ENCODE measurements around the gene CCDC158.

DNA sequence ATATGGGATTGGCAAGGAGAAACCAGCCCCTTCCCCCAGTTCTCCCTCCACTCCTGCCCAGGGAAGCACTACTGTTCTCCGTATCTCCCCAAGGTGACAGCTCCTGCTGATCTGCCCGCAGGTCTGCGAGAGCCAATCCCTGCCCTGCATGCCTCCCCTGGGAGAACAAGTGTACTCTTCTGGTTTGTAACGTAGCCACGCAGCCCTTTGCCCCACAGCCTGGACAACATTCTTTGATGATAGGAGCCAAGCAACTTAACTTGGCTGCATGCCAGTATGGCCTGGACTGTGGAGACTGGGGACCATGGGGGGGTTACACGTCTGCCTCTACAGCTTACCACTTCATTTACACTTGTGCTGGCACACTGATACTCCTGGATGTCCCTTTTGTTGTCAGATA lies 112.4 kb downstream of the CCDC158 start:
- TF ChIP-seq, protein P1, sequence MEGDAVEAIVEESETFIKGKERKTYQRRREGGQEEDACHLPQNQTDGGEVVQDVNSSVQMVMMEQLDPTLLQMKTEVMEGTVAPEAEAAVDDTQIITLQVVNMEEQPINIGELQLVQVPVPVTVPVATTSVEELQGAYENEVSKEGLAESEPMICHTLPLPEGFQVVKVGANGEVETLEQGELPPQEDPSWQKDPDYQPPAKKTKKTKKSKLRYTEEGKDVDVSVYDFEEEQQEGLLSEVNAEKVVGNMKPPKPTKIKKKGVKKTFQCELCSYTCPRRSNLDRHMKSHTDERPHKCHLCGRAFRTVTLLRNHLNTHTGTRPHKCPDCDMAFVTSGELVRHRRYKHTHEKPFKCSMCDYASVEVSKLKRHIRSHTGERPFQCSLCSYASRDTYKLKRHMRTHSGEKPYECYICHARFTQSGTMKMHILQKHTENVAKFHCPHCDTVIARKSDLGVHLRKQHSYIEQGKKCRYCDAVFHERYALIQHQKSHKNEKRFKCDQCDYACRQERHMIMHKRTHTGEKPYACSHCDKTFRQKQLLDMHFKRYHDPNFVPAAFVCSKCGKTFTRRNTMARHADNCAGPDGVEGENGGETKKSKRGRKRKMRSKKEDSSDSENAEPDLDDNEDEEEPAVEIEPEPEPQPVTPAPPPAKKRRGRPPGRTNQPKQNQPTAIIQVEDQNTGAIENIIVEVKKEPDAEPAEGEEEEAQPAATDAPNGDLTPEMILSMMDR (IDR thresholded peaks at IDR 0.05): no peak
- no peak for TF ChIP-seq POLR2A (IDR thresholded peaks at IDR 0.05; ENCODE audit: low read length)
- no peak for TF ChIP-seq ZNF302 (CRISPR knock-in tag; IDR thresholded peaks at IDR 0.05)

All from A549 (cell line).